H1 (cell line): ENCODE results near the gene AGRP. TPM values are rescaled to one million over a fixed set of nuclear protein-coding genes. Genes with fewer than 3 reads are reported as not detected.

Experiments used
- CTCF ChIA-PET: fragments of 300-600 bp; sonication (Branson Sonifier 250); formaldehyde crosslinking; loops from one replicate; lab custom pipeline; 2021; ENCODE audit not compliant: partially characterized antibody; lab: Charles Lee
- POLR2A ChIA-PET: fragments of 300-600 bp; sonication (Branson Sonifier 250); formaldehyde crosslinking; loops from one replicate; lab custom pipeline; 2021; ENCODE audit warnings: inconsistent platforms; ENCODE audit not compliant: partially characterized antibody; lab: Charles Lee
- DNase-seq, 2 experiments: peaks; one replicate each; pipeline versions ENCODE4 v3.0.0 to v3.0.0-alpha.2; 2010 to 2022; ENCODE audit warnings: low spot score in 2 of 2, low read depth in 1 of 2, mixed read lengths in 1 of 2
- FAIRE-seq: peaks from 2 replicates; lab custom pipeline; 2011; peaks lifted over from hg19 to GRCh38; lab: Jason Lieb, UNC
- H2AFZ ChIP-seq: 2 replicates; pipeline ENCODE4 v1.8.1; 2012; ENCODE audit warnings: low read length, inconsistent platforms
- H2AK5ac ChIP-seq: 2 replicates; pipeline ENCODE4 v1.6.1; 2013; ENCODE audit warnings: low read depth, low read length
- H2BK120ac ChIP-seq: replicated peaks from 2 replicates; pipeline ENCODE3; 2013; ENCODE audit warnings: low read depth, low read length, inconsistent platforms
- H2BK12ac ChIP-seq: 2 replicates; pipeline ENCODE4 v1.6.1; 2013; ENCODE audit warnings: low read depth, low read length
- H2BK15ac ChIP-seq: 2 replicates; pipeline ENCODE4 v1.6.1; 2013; ENCODE audit warnings: low read length
- H2BK20ac ChIP-seq: 2 replicates; pipeline ENCODE4 v1.6.1; 2013; ENCODE audit warnings: low read length
- H2BK5ac ChIP-seq: 2 replicates; pipeline ENCODE4 v1.6.1; 2013; ENCODE audit warnings: low read depth, low read length
- H3K14ac ChIP-seq: 2 replicates; pipeline ENCODE4 v1.6.1; 2013; ENCODE audit warnings: inconsistent platforms; ENCODE audit not compliant: insufficient read length
- H3K18ac ChIP-seq: 2 replicates; pipeline ENCODE4 v1.6.1; 2013; ENCODE audit warnings: low read length; ENCODE audit errors: extremely low read depth
- H3K23ac ChIP-seq: 2 replicates; pipeline ENCODE4 v1.6.1; 2013; ENCODE audit warnings: inconsistent platforms; ENCODE audit not compliant: insufficient read length
- H3K23me2 ChIP-seq: 2 replicates; pipeline ENCODE4 v1.6.1; 2013; ENCODE audit warnings: low read depth, low read length
- H3K27ac ChIP-seq: 2 replicates; pipeline ENCODE4 v1.6.1; 2011; ENCODE audit warnings: low read depth, low read length, inconsistent platforms
- H3K27me3 ChIP-seq, 4 experiments: replicated peaks in 1 of 4; 1 replicate in 1 of 4; 2 replicates in 3 of 4; pipeline versions ENCODE4 v1.6.1 to v1.8.1; 2011 to 2013; ENCODE audit warnings: low read length in 3 of 4, mild to moderate bottlenecking in 3 of 4, inconsistent platforms in 2 of 4, mixed read lengths in 2 of 4, moderate library complexity in 1 of 4; ENCODE audit not compliant: control insufficient read depth in 3 of 4, insufficient read depth in 3 of 4; ENCODE audit errors: extremely low read depth in 1 of 4
- H3K36me3 ChIP-seq, 4 experiments: 2 replicates each; pipeline versions ENCODE4 v1.6.1 to v1.8.1; 2011 to 2013; ENCODE audit warnings: mild to moderate bottlenecking in 4 of 4, low read length in 3 of 4, moderate library complexity in 2 of 4, control low read depth in 1 of 4, inconsistent platforms in 1 of 4; ENCODE audit not compliant: insufficient read depth in 4 of 4, control insufficient read depth in 2 of 4
- H3K4ac ChIP-seq: replicated peaks from 2 replicates; pipeline ENCODE3; 2013; ENCODE audit warnings: low read length, low read depth, mixed read lengths, inconsistent platforms; ENCODE audit not compliant: insufficient read length
- H3K4me1 ChIP-seq, 4 experiments: replicated peaks in 1 of 4; 1 replicate in 1 of 4; 2 replicates in 3 of 4; pipeline versions ENCODE4 v1.6.1 to v1.8.1; 2011 to 2013; ENCODE audit warnings: low read length in 3 of 4, inconsistent platforms in 2 of 4, mixed read lengths in 1 of 4; ENCODE audit not compliant: insufficient read depth in 4 of 4, control insufficient read depth in 3 of 4
- H3K4me2 ChIP-seq, 2 experiments: 2 replicates each; pipeline versions ENCODE4 v1.6.1 to v1.8.1; 2011 to 2013; ENCODE audit warnings: low read depth in 2 of 2, low read length in 2 of 2, control low read depth in 1 of 2, inconsistent platforms in 1 of 2, mild to moderate bottlenecking in 1 of 2; ENCODE audit not compliant: insufficient read depth in 1 of 2
- H3K4me3 ChIP-seq, 4 experiments: fragments of 200-600, 300-600 bp in 1 of 4; sonication (generic), shearing (Covaris generic), sonication (Bioruptor Twin) in 1 of 4; 2 replicates each; pipeline versions ENCODE4 v1.5.1 to v1.8.1; 2011 to 2016; ENCODE audit warnings: low read length in 4 of 4, low read depth in 3 of 4, control low read depth in 2 of 4, inconsistent platforms in 2 of 4, mild to moderate bottlenecking in 2 of 4, mixed read lengths in 1 of 4, moderate library complexity in 1 of 4; ENCODE audit not compliant: insufficient read depth in 2 of 4; ENCODE audit errors: extremely low read depth in 1 of 4
- H3K56ac ChIP-seq: replicated peaks from 2 replicates; pipeline ENCODE3; 2013; ENCODE audit warnings: low read depth, mild to moderate bottlenecking, mixed read lengths, low read length, inconsistent platforms; ENCODE audit not compliant: insufficient read length
- H3K79me1 ChIP-seq: 2 replicates; pipeline ENCODE4 v1.6.1; 2013; ENCODE audit warnings: low read depth, low read length, control low read depth
- H3K79me2 ChIP-seq, 2 experiments: 2 replicates each; pipeline versions ENCODE4 v1.6.1 to v1.8.1; 2012 to 2013; ENCODE audit warnings: low read length in 2 of 2, mild to moderate bottlenecking in 2 of 2, inconsistent platforms in 1 of 2; ENCODE audit not compliant: insufficient read depth in 2 of 2, control insufficient read depth in 1 of 2
- H3K9ac ChIP-seq, 4 experiments: replicated peaks in 1 of 4; 1 replicate in 1 of 4; 2 replicates in 3 of 4; pipeline versions ENCODE4 v1.6.1 to v1.8.1; 2011 to 2013; ENCODE audit warnings: low read depth in 3 of 4, low read length in 3 of 4, control low read depth in 2 of 4, mild to moderate bottlenecking in 2 of 4, moderate library complexity in 2 of 4, inconsistent platforms in 1 of 4; ENCODE audit errors: extremely low read depth in 1 of 4
- H3K9me3 ChIP-seq, 2 experiments: 2 replicates each; pipeline versions ENCODE4 v1.6.1 to v1.8.1; 2012 to 2013; ENCODE audit warnings: mild to moderate bottlenecking in 2 of 2, moderate library complexity in 2 of 2, control low read depth in 1 of 2, inconsistent platforms in 1 of 2, low read depth in 1 of 2, low read length in 1 of 2, mixed read lengths in 1 of 2; ENCODE audit not compliant: insufficient read depth in 2 of 2
- H4K20me1 ChIP-seq, 2 experiments: replicated peaks in 1 of 2; 2 replicates each; pipeline versions ENCODE3 to v1.8.1; 2011 to 2013; ENCODE audit warnings: inconsistent platforms in 2 of 2, low read length in 2 of 2, mild to moderate bottlenecking in 1 of 2; ENCODE audit not compliant: insufficient read depth in 2 of 2, control insufficient read depth in 1 of 2
- H4K5ac ChIP-seq: 2 replicates; pipeline ENCODE4 v1.6.1; 2013; ENCODE audit warnings: low read length, low read depth, mixed read lengths, inconsistent platforms; ENCODE audit not compliant: insufficient read length
- H4K8ac ChIP-seq: 2 replicates; pipeline ENCODE4 v1.8.0; 2013; ENCODE audit warnings: mild to moderate bottlenecking, moderate library complexity, low read length, inconsistent platforms; ENCODE audit not compliant: insufficient read depth; ENCODE audit errors: extremely low read depth
- H4K91ac ChIP-seq: replicated peaks from 2 replicates; pipeline ENCODE3; 2013; ENCODE audit warnings: low read length, mixed read lengths, inconsistent platforms; ENCODE audit not compliant: insufficient read length
- KDM4A ChIP-seq: IDR thresholded peaks from one replicate; pipeline ENCODE4 v1.7.1; 2012; ENCODE audit warnings: low read depth, mild to moderate bottlenecking, moderate library complexity, low read length, inconsistent platforms; ENCODE audit not compliant: severe bottlenecking
- SIN3A ChIP-seq, 2 experiments: IDR thresholded peaks in 1 of 2; conservative IDR thresholded peaks in 1 of 2; 2 replicates each; pipeline ENCODE4 v1.6.1; 2011 to 2012; ENCODE audit warnings: low read length in 2 of 2, improper control_type of control experiment in 1 of 2, low read depth in 1 of 2, mild to moderate bottlenecking in 1 of 2
- SP1 ChIP-seq: IDR thresholded peaks from 2 replicates; pipeline ENCODE4 v1.6.1; 2011; ENCODE audit warnings: low read depth, low read length
- SP4 ChIP-seq: IDR thresholded peaks from 2 replicates; pipeline ENCODE4 v1.6.1; 2012; ENCODE audit warnings: low read length, inconsistent platforms
- TBP ChIP-seq: IDR thresholded peaks from 2 replicates; pipeline ENCODE4 v1.6.1; 2011; ENCODE audit warnings: low read depth, low read length, improper control_type of control experiment
- TCF12 ChIP-seq: IDR thresholded peaks from 2 replicates; pipeline ENCODE4 v1.6.1; 2011; ENCODE audit warnings: low read depth, mild to moderate bottlenecking, low read length
- WGBS, 2 experiments: shearing (Covaris generic) in 1 of 2; methylation state at CpG; one replicate each; pipeline versions ENCODE4 v1.1.6 to v1.1.7; 2013 to 2015; ENCODE audit warnings: low lambda C conversion rate in 2 of 2, mixed read lengths in 2 of 2, inconsistent platforms in 1 of 2, low coverage in 1 of 2, missing lambda C conversion rate in 1 of 2; ENCODE audit not compliant: insufficient replicate concordance in 2 of 2, insufficient coverage in 1 of 2, insufficient read length in 1 of 2; ENCODE audit errors: extremely low coverage in 1 of 2, missing lambda C conversion rate in 1 of 2; 5-methylcytosine and 5-hydroxymethylcytosine counted together
- polyA plus RNA-seq, 7 experiments: library from polyadenylated mRNA; depleted of rRNA in 3 of 7; stranded (reverse) in 5 of 7; unstranded in 2 of 7; fragments of >200 nt in 5 of 7; fragments of 200-250 nt in 2 of 7; gene quantifications; 1 replicate in 5 of 7; 2 replicates in 1 of 7; 4 replicates in 1 of 7; pipeline versions ENCODE4 v1.2.1 to v1.2.3, GENCODE V29; 2011 to 2013; ENCODE audit warnings: missing spikeins in 2 of 7, mixed read lengths in 2 of 7
- total RNA-seq: library from RNA; stranded (reverse); fragmentation: NEBNext Ultra II Directional; extraction: Animal tissue kit (Norgen Biotek cat#: 25700); gene quantifications from 2 replicates; pipeline ENCODE4 v1.2.1, GENCODE V29; 2021
- TF ChIP-seq, protein P1 (sequence below): IDR thresholded peaks from 2 replicates; pipeline ENCODE4 v1.6.1; 2012; ENCODE audit warnings: low read length, inconsistent platforms

Gene AGRP
- total and polyA plus RNA-seq, 2 of the 8 experiments (the other 6 are each of a cell fraction or from before 2014, with no cell fraction given), result not detected

DNA sequence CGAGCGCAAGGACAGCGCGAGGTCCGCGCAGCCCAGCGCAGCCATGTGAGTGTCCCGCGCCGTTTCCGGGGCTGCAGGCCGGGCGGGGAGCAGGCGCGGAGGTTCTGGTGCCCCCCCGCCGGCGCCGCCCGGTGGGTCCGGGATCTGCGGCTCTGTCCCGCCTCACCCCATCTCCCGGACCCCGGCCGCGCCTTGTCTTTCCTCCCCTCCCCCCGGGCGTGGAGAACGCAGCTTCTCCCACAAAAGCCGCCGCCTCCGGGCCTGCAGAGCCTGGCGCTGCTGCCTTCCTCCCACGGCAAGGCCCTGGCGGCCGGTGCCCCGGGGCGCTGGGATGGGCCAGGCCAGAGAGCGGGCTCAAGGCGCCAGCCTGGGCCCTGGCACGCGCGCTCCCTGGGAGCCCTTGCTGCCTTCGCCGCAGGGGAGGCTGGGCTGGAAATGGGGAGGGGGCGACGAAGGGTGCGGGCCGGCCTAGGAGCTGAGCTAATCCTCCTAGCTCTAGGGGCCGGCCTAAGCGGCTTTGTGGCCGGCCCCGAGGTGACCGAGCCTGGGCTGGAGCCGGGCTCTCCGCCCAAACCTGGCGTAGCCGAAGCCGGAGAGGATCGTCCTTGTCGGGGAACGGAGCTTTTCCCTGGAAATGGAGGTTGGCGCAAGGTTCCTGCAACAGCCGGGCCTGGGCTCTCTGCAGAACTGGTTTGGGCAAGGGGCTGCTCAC, 45.7 kb upstream of the AGRP start:
- no peak overlapping the region for H3K27ac ChIP-seq
- WGBS, 2 experiments, result 6% methylated on average over 35 of the region's 65 CpGs; no CpG with 5 or more reads in 1 of the 2 experiments
- H4K20me1 ChIP-seq, result peaks cover 4 to 19% of the 10 kb centered on the region in 2 experiments
- H3K9me3 ChIP-seq, result no peaks in the 10 kb centered on the region
- H4K91ac ChIP-seq, result no peak overlapping the region
- no peak overlapping the region for H3K14ac ChIP-seq
- H2BK20ac ChIP-seq, result peak overlapping the region; percentile 5; the same call in 1 of the 2 replicates
- H2BK5ac ChIP-seq, result no peak overlapping the region
- POLR2A ChIA-PET, result interaction anchor here (0.7 to 3.0 kb wide), 11 partner anchors 8 to 119 kb away, joined by 3 to 14 read pairs (median 5); partner anchors contain the start of gene CARMIL2
- H3K4me1 ChIP-seq, result peaks cover 0 to 12% (median 8%) of the 10 kb centered on the region in 4 experiments; a peak in 6 of 7 replicates
- peaks cover 60 to 98% (median 94%) of the 10 kb centered on the region in 4 experiments for H3K27me3 ChIP-seq
- H3K4me2 ChIP-seq, result peak overlapping the region; percentile 85 to 92
- CTCF ChIA-PET, result interaction anchor here (0.6 to 4.3 kb wide), 14 partner anchors 8 to 286 kb away, joined by 3 to 63 read pairs (median 4); partner anchors contain the start of genes ACD, ATP6V0D1 and CARMIL2
- 0 out of 2 replicates have a peak overlapping the region, but pooled peaks have one; percentile 53 for H2BK15ac ChIP-seq
- H2AFZ ChIP-seq, result no peak overlapping the region
- FAIRE-seq (no peak), DNase-seq (peak in 1 of 2 experiments; percentile 71)
- H3K36me3 ChIP-seq, result no peaks in the 10 kb centered on the region
- peak overlapping the region; percentile 32 to 68 (median 48) for H3K4me3 ChIP-seq
- no peak overlapping the region for H2AK5ac ChIP-seq
- no peak overlapping the region for H2BK120ac ChIP-seq
- no peaks in the 10 kb centered on the region for H3K79me2 ChIP-seq
- no peak overlapping the region for H4K5ac ChIP-seq
- 0 out of 2 replicates have a peak overlapping the region, but pooled peaks have one; percentile 39 for H2BK12ac ChIP-seq
- H3K23me2 ChIP-seq, result peaks cover 16% of the 10 kb centered on the region; the same call in 1 of the 2 replicates
- H3K4ac ChIP-seq, result no peak overlapping the region
- peak overlapping the region; percentile 15; the same call in 1 of the 2 replicates for H4K8ac ChIP-seq
- H3K56ac ChIP-seq, result no peak overlapping the region
- no peak overlapping the region for H3K9ac ChIP-seq
- H3K79me1 ChIP-seq, result no peaks in the 10 kb centered on the region
- H3K23ac ChIP-seq, result no peak overlapping the region
- peak overlapping the region; percentile 78 for H3K18ac ChIP-seq
- TF ChIP-seq SP1 (no peak), KDM4A (peak; percentile 71), TBP (peak; percentile 72), SIN3A (conservative IDR thresholded peaks at IDR 0.05 in 1 of 2, IDR thresholded peaks at IDR 0.05 in 1 of 2; ENCODE audit: low read depth in 1 of 2, low read length in 2 of 2) (no peak), SP4 (no peak), TCF12 (no peak)
- TF ChIP-seq, protein P1, sequence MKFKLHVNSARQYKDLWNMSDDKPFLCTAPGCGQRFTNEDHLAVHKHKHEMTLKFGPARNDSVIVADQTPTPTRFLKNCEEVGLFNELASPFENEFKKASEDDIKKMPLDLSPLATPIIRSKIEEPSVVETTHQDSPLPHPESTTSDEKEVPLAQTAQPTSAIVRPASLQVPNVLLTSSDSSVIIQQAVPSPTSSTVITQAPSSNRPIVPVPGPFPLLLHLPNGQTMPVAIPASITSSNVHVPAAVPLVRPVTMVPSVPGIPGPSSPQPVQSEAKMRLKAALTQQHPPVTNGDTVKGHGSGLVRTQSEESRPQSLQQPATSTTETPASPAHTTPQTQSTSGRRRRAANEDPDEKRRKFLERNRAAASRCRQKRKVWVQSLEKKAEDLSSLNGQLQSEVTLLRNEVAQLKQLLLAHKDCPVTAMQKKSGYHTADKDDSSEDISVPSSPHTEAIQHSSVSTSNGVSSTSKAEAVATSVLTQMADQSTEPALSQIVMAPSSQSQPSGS, result no peak
- TF ChIP-seq, all 59 proteins: peak for 2
